Testis (tissue), 2 donors: ENCODE measurements around the gene TNRC6B.

Experiments used
- CTCF ChIP-seq, 3 experiments: fragments of 450-650 bp in 2 of 3; fragments of 200-600 bp in 1 of 3; sonication (generic) in 1 of 3; IDR thresholded peaks; one replicate each; pipeline ENCODE4 v1.5.1; 2016 to 2019; ENCODE audit warnings: antibody characterized with exemption in 3 of 3, mild to moderate bottlenecking in 2 of 3, moderate library complexity in 1 of 3
- POLR2A ChIP-seq: fragments of 450-650 bp; IDR thresholded peaks from one replicate; pipeline ENCODE4 v1.6.1; 2017; ENCODE audit warnings: antibody characterized with exemption, mild to moderate bottlenecking, moderate library complexity

DNA sequence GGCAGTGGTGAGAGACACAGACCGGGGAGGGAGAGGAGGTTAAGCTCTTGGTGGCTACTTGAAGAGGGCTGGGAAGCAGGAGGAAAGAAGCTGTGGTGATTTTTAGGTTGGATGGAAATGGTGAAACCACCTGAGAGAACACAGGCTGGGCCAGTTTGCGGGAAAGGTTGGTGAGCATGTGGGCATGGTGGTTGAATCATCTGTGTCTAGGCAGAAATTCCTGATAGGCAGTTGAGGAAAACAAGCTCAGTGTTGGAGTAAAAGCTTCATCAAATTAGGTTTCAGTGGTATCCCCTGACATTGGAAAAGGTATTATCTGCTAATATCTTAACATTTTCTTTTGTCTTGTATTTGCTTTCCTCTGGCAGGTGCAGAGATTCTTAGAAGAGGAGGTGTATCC is 188.3 kb downstream of the TNRC6B start:
- no peak for TF ChIP-seq CTCF (IDR thresholded peaks at IDR 0.05)
- TF ChIP-seq POLR2A = no peak
